ENCODE results near the gene OR2A42.
"Not testable (repeated sequence)": the region's sequence is repeated elsewhere in the genome, so short reads cannot be mapped to it uniquely, and the experiment has no call there.

- not testable (repeated sequence) for TF ChIP-seq EZH2phosphoT487 (IDR thresholded peaks at IDR 0.05; ENCODE audit: insufficient read depth, low read depth); EZH2 (IDR thresholded peaks at IDR 0.05; ENCODE audit: insufficient read depth, poor library complexity, severe bottlenecking)
Measured at GRCh38 chr7:144220531-144220930, 18.9 kb downstream of the OR2A42 start.
